ENCODE data around the gene AVEN.

- TF ChIP-seq UBTF (IDR thresholded peaks at IDR 0.05; ENCODE audit: borderline replicate concordance in 1 of 2, low read depth in 2 of 2, low read length in 2 of 2) (no peak), MTA3 (IDR thresholded peaks at IDR 0.05; ENCODE audit: borderline replicate concordance) (no peak), ZFP36 (IDR thresholded peaks at IDR 0.05; ENCODE audit: low read depth, low read length, partially characterized antibody) (no peak), NFE2 (IDR thresholded peaks at IDR 0.05; ENCODE audit: low read depth) (no peak), SMARCB1 (IDR thresholded peaks at IDR 0.05; ENCODE audit: insufficient read length, low read depth) (no peak), CREM (IDR thresholded peaks at IDR 0.05; ENCODE audit: low read depth) (no peak), ZBTB8A (IDR thresholded peaks at IDR 0.05; ENCODE audit: partially characterized antibody) (no peak), MAZ (CRISPR knock-in tag; conservative IDR thresholded peaks at IDR 0.05 in 1 of 2, IDR thresholded peaks at IDR 0.05 in 1 of 2) (no peak), HOXB6 (CRISPR knock-in tag; IDR thresholded peaks at IDR 0.05; ENCODE audit: borderline replicate concordance) (no peak), GATA2 (CRISPR knock-in tag; IDR thresholded peaks at IDR 0.05) (no peak), ZBTB9 (CRISPR knock-in tag; IDR thresholded peaks at IDR 0.05) (no peak), CHD1 (IDR thresholded peaks at IDR 0.05; ENCODE audit: low read length) (no peak)
Observed at GRCh38 chr15:34056911-34057310, 17.9 kb upstream of the AVEN start.
